Activated CD8-positive, alpha-beta T cell treated with anti-CD3 and anti-CD28 coated beads for 36 hours (primary cell): ENCODE results near the gene TJP2. TPM values are rescaled to one million over a fixed set of nuclear protein-coding genes. Genes with fewer than 3 reads are reported as not detected.
A peak's percentile ranks its signal among the peaks of the same experiment; 100 is the strongest.
"Not testable (repeated sequence)": the region's sequence is repeated elsewhere in the genome, so short reads cannot be mapped to it uniquely, and the experiment has no call there.

Experiments
- ATAC-seq: fragments of 200-7000 bp; cut with Tn5 transposase; one replicate; pipeline ENCODE4 v1.10.0; 2021; ENCODE audit warnings: mild to moderate bottlenecking, moderate library complexity
- CTCF ChIA-PET: fragments of 350-600 bp; sonication (Branson Sonifier 250); formaldehyde crosslinking; loops from one replicate; lab custom pipeline; 2021; ENCODE audit warnings: antibody characterized with exemption; lab: Charles Lee
- POLR2A ChIA-PET: fragments of 350-600 bp; sonication (Branson Sonifier 250); formaldehyde crosslinking; loops from one replicate; lab custom pipeline; 2021; ENCODE audit warnings: antibody characterized with exemption; lab: Charles Lee
- DNase-seq: peaks from one replicate; pipeline ENCODE4 v3.0.0-alpha.2; 2020
- H3K27ac Mint-ChIP-seq: one replicate; pipeline ENCODE4 v1.8.0; 2021; ENCODE audit warnings: mild to moderate bottlenecking, mixed read lengths
- H3K27me3 Mint-ChIP-seq: one replicate; pipeline ENCODE4 v1.8.0; 2021; ENCODE audit warnings: mixed read lengths
- H3K36me3 Mint-ChIP-seq: one replicate; pipeline ENCODE4 v1.8.0; 2021; ENCODE audit warnings: low read depth, mixed read lengths
- H3K4me1 Mint-ChIP-seq: one replicate; pipeline ENCODE4 v1.8.0; 2021; ENCODE audit warnings: low read depth, mixed read lengths
- H3K4me3 Mint-ChIP-seq: one replicate; pipeline ENCODE4 v1.8.0; 2021; ENCODE audit warnings: mild to moderate bottlenecking, moderate library complexity, mixed read lengths
- H3K9me3 Mint-ChIP-seq: one replicate; pipeline ENCODE4 v1.8.0; 2021; ENCODE audit warnings: mixed read lengths
- CTCF ChIP-seq: fragments of 200-600 bp; IDR thresholded peaks from one replicate; pipeline ENCODE4 v1.8.0; 2022; ENCODE audit warnings: antibody characterized with exemption, mild to moderate bottlenecking
- intact Hi-C: fragments of 100-400 bp; cut with micrococcal nuclease; formaldehyde crosslinking; loops from one replicate; pipeline ENCODE4 v1.10.0; 2022
- total RNA-seq, 2 experiments: library from RNA; stranded (reverse); gene quantifications; one replicate each; pipeline ENCODE4 v1.2.3, GENCODE V29; 2021

TJP2 gene
- total RNA-seq, 2 experiments from 2014 or later, result 3.7 to 3.9 TPM

GRCh38 chr9:69157751-69158466 lies 16.2 kb upstream of the TJP2 start:
- H3K4me1 Mint-ChIP-seq, result no peaks in the 10 kb centered on the region
- intact Hi-C loops, result no loop called here
- no peak overlapping the region for H3K4me3 Mint-ChIP-seq
- CTCF ChIA-PET, result interaction anchor here (0.8 to 3.7 kb wide), 9 partner anchors 9 to 40 kb away, joined by 3 to 38 read pairs (median 5); no protein-coding TSS in a partner anchor
- ATAC-seq (no peak), DNase-seq (peak; percentile 41)
- H3K9me3 Mint-ChIP-seq, result peaks cover 2% of the 10 kb centered on the region
- POLR2A ChIA-PET, result no interaction called here
- H3K27me3 Mint-ChIP-seq, result no peaks in the 10 kb centered on the region
- H3K36me3 Mint-ChIP-seq, result peaks cover 2% of the 10 kb centered on the region
- no peak for TF ChIP-seq CTCF
- no peak overlapping the region for H3K27ac Mint-ChIP-seq

GRCh38 chr9:69158471-69158870 lies 15.6 kb upstream of the TJP2 start:
- no peak overlapping the region for H3K4me3 Mint-ChIP-seq

GRCh38 chr9:69164573-69164972 lies 9.5 kb upstream of the TJP2 start:
- ATAC-seq, H3K36me3 Mint-ChIP-seq, H3K9me3 Mint-ChIP-seq, DNase-seq, H3K27ac Mint-ChIP-seq, intact Hi-C loops, H3K27me3 Mint-ChIP-seq, H3K4me3 Mint-ChIP-seq: not testable (repeated sequence)
- ChIA-PET POLR2A (interaction anchor here (1.0 kb wide), 1 partner anchor 9 kb away, joined by 5 read pairs; no protein-coding TSS in a partner anchor), CTCF (interaction anchor here (1.6 kb wide), 1 partner anchor 29 kb away, joined by 4 read pairs; no protein-coding TSS in a partner anchor)
- H3K4me1 Mint-ChIP-seq, result peaks cover 10% of the 10 kb centered on the region

More at GRCh38 chr9:69158471-69158870, 15.6 kb upstream of the TJP2 start:
- Mint-ChIP-seq H3K4me1 (no peaks in the 10 kb centered on the region), H3K36me3 (peaks cover 2% of the 10 kb centered on the region), H3K27me3 (no peaks in the 10 kb centered on the region), H3K27ac (no peak overlapping the region), H3K9me3 (peaks cover 2% of the 10 kb centered on the region)
- POLR2A ChIA-PET, result no interaction called here
- CTCF ChIA-PET, result interaction anchor here (0.9 to 3.7 kb wide), 8 partner anchors 9 to 36 kb away, joined by 3 to 38 read pairs (median 6); no protein-coding TSS in a partner anchor
- no peak for TF ChIP-seq CTCF
- intact Hi-C loops, result no loop called here
- ATAC-seq (no peak), DNase-seq (no peak)

- ChIA-PET POLR2A (interaction anchor here (0.7 to 1.3 kb wide), 2 partner anchors 10 to 130 kb away, joined by 3 read pairs; partner anchors contain the start of gene FXN), CTCF (no interaction called here)
- intact Hi-C loops, result no loop called here
- Mint-ChIP-seq H3K4me3 (no peak overlapping the region), H3K27ac (no peak overlapping the region), H3K4me1 (peaks cover 10% of the 10 kb centered on the region), H3K27me3 (peaks cover 2% of the 10 kb centered on the region), H3K36me3 (peaks cover 2% of the 10 kb centered on the region), H3K9me3 (peaks cover 2% of the 10 kb centered on the region)
- no peak for TF ChIP-seq CTCF
- ATAC-seq (no peak), DNase-seq (no peak)
These were observed 8.5 kb upstream of the TJP2 start for GRCh38 chr9:69165581-69165980.

GRCh38 chr9:69168709-69169217 lies 5.3 kb upstream of the TJP2 start:
- H3K4me1 Mint-ChIP-seq, result peaks cover 18% of the 10 kb centered on the region
- peak overlapping the region; percentile 71 for H3K4me3 Mint-ChIP-seq
- no peaks in the 10 kb centered on the region for H3K36me3 Mint-ChIP-seq
- peak overlapping the region; percentile 82 for H3K27ac Mint-ChIP-seq
- H3K27me3 Mint-ChIP-seq, result peaks cover 28% of the 10 kb centered on the region
- intact Hi-C loops, result no loop called here
- ChIA-PET CTCF (interaction anchor here (1.0 to 1.3 kb wide), 4 partner anchors 9 to 74 kb away, joined by 3 to 5 read pairs (median 4); no protein-coding TSS in a partner anchor), POLR2A (no interaction called here)
- ATAC-seq, result peak; percentile 88
- DNase-seq, result peak; percentile 80
- no peaks in the 10 kb centered on the region for H3K9me3 Mint-ChIP-seq
- TF ChIP-seq CTCF, result no peak
